BLaER1 (cell line): Measurements from ENCODE around the gene OSBPL2.

ENCODE experiments used
- H3K27ac ChIP-seq: shearing (Covaris generic); formaldehyde crosslinking; 2 replicates; pipeline ENCODE4 v1.8.1; 2022
- H3K27me3 ChIP-seq: shearing (Covaris generic); formaldehyde crosslinking; 2 replicates; pipeline ENCODE4 v1.8.1; 2022
- H3K36me3 ChIP-seq: shearing (Covaris generic); formaldehyde crosslinking; 2 replicates; pipeline ENCODE4 v1.8.1; 2022
- H3K4me1 ChIP-seq: shearing (Covaris generic); formaldehyde crosslinking; 2 replicates; pipeline ENCODE4 v1.8.1; 2022
- H3K4me2 ChIP-seq: shearing (Covaris generic); formaldehyde crosslinking; 2 replicates; pipeline ENCODE4 v1.8.1; 2022
- H3K4me3 ChIP-seq: shearing (Covaris generic); formaldehyde crosslinking; 2 replicates; pipeline ENCODE4 v1.8.1; 2022
- H3K9ac ChIP-seq: shearing (Covaris generic); formaldehyde crosslinking; 2 replicates; pipeline ENCODE4 v1.8.1; 2022
- H3K9me3 ChIP-seq: shearing (Covaris generic); formaldehyde crosslinking; 2 replicates; pipeline ENCODE4 v1.8.1; 2022
- H4K20me1 ChIP-seq: shearing (Covaris generic); formaldehyde crosslinking; 2 replicates; pipeline ENCODE4 v1.8.1; 2022
- Cebpa-rat ChIP-seq: shearing (Covaris generic); IDR thresholded peaks from 2 replicates; pipeline ENCODE4 v1.8.1; 2022

Gene OSBPL2

DNA sequence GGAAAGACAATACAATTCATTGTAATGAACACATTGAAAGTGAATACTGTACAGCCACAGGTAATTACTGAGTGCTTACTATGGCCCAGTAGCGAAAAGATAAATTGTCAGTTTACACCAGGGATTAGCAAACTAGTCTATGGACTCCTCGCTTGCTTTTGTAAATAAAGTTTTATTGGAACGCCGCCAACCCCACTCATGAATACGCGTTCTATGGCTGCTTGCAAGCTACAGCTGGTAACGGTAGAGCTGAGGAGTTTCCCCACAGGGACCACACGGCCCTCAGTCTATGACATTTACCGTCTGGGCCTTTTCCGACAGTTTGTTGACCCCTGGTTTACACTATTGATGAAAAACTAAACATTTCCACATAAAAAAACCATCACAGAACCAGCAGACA, 104.6 kb downstream of the OSBPL2 start:
- no peak overlapping the region for H3K4me2 ChIP-seq
- peaks cover 27% of the 10 kb centered on the region for H3K36me3 ChIP-seq
- no peak overlapping the region for H3K27ac ChIP-seq
- H3K27me3 ChIP-seq, result no peaks in the 10 kb centered on the region
- no peak for TF ChIP-seq Cebpa-rat
- H3K4me1 ChIP-seq, result peaks cover 74% of the 10 kb centered on the region
- H3K9me3 ChIP-seq, result peaks cover 6% of the 10 kb centered on the region
- peaks cover 10% of the 10 kb centered on the region for H4K20me1 ChIP-seq
- H3K4me3 ChIP-seq, result no peak overlapping the region
- no peak overlapping the region for H3K9ac ChIP-seq

DNA sequence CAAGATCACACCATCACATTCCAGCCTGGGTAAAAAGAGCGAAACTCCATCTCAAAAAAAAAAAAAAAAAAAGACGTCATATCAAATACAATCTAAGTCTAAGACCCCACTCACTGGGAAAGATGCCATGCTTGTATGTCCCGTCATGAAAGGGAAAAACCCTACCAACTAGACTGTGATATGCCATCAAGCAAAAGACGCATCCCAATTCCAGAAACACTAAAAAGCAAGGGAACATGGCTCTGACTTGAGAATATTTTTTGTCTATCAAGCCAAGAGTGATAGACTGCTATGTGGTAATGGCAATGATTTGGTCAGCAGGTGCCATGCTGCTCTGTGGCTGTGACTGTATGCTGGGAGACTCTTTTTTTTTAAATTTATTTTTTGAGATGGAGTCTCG, 105.8 kb downstream of the OSBPL2 start:
- no peaks in the 10 kb centered on the region for H3K27me3 ChIP-seq
- no peak overlapping the region for H3K9ac ChIP-seq
- peaks cover 28% of the 10 kb centered on the region for H3K36me3 ChIP-seq
- no peak overlapping the region for H3K4me3 ChIP-seq
- H3K4me2 ChIP-seq, result peak overlapping the region; percentile 70
- H4K20me1 ChIP-seq, result no peaks in the 10 kb centered on the region
- TF ChIP-seq Cebpa-rat, result no peak
- H3K4me1 ChIP-seq, result peaks cover 62% of the 10 kb centered on the region
- no peak overlapping the region for H3K27ac ChIP-seq
- peaks cover 13% of the 10 kb centered on the region for H3K9me3 ChIP-seq

DNA sequence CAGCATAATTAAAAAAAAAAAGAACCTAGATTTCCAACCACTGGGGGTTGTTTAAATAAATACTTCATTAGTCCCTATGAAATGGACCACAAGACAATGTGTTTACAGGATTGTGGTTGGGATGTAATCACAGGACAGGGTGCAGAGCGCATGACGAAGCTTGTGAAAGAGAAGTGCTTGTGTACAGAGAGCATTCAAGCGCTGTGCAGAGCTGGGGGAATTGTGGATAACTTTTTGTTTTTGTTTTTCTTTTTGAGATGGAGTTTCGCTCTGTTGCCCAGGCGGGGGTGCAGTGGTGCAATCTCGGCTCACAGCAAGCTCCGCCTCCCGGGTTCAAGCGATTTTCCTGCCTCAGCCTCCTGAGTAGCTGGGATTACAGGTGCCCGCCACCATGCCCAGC, 106.5 kb downstream of the OSBPL2 start:
- TF ChIP-seq Cebpa-rat, result peak; percentile 84
- H3K9ac ChIP-seq, result no peak overlapping the region
- peaks cover 55% of the 10 kb centered on the region for H3K4me1 ChIP-seq
- no peak overlapping the region for H3K4me3 ChIP-seq
- peaks cover 16% of the 10 kb centered on the region for H3K9me3 ChIP-seq
- H4K20me1 ChIP-seq, result no peaks in the 10 kb centered on the region
- no peaks in the 10 kb centered on the region for H3K27me3 ChIP-seq
- peaks cover 29% of the 10 kb centered on the region for H3K36me3 ChIP-seq
- H3K4me2 ChIP-seq, result peak overlapping the region; percentile 70
- no peak overlapping the region for H3K27ac ChIP-seq
